ENCODE measurements around the gene CTNND2. TPM values are rescaled to one million over a fixed set of nuclear protein-coding genes. Genes with fewer than 3 reads are reported as not detected.

Gene CTNND2
- total RNA-seq, 1 donor from 2014 or later = 143 TPM

GRCh38 chr5:11152368-11152767 is 751.9 kb downstream of the CTNND2 start:
- Mint-ChIP-seq H3K36me3 (ENCODE audit: insufficient read depth) (peaks cover 13% of the 10 kb centered on the region), H3K4me3 (ENCODE audit: low read depth) (no peak overlapping the region), H3K27ac (no peak overlapping the region), H3K27me3 (no peaks in the 10 kb centered on the region), H3K4me1 (ENCODE audit: low read depth) (no peaks in the 10 kb centered on the region), H3K9me3 (ENCODE audit: low read depth) (no peaks in the 10 kb centered on the region)
- no peak for DNase-seq (ENCODE audit: low spot score, unreplicated experiment)
- no peak for TF ChIP-seq CTCF (IDR thresholded peaks at IDR 0.05; ENCODE audit: unreplicated experiment)

- TF ChIP-seq CTCF (IDR thresholded peaks at IDR 0.05; ENCODE audit: unreplicated experiment) = no peak
- Mint-ChIP-seq H3K27me3 (no peaks in the 10 kb centered on the region), H3K36me3 (ENCODE audit: insufficient read depth) (peaks cover 12% of the 10 kb centered on the region), H3K27ac (no peak overlapping the region), H3K9me3 (ENCODE audit: low read depth) (no peaks in the 10 kb centered on the region), H3K4me1 (ENCODE audit: low read depth) (peaks cover 9% of the 10 kb centered on the region), H3K4me3 (ENCODE audit: low read depth) (no peak overlapping the region)
- no peak for DNase-seq (ENCODE audit: low spot score, unreplicated experiment)
These were observed 753.3 kb downstream of the CTNND2 start for GRCh38 chr5:11150976-11151375.

GRCh38 chr5:11148810-11149539 is 755.3 kb downstream of the CTNND2 start:
- TF ChIP-seq CTCF (IDR thresholded peaks at IDR 0.05; ENCODE audit: unreplicated experiment) = no peak
- H3K4me1 Mint-ChIP-seq (ENCODE audit: low read depth) = peaks cover 9% of the 10 kb centered on the region
- H3K4me3 Mint-ChIP-seq (ENCODE audit: low read depth) = no peak overlapping the region
- H3K9me3 Mint-ChIP-seq (ENCODE audit: low read depth) = no peaks in the 10 kb centered on the region
- H3K27ac Mint-ChIP-seq = no peak overlapping the region
- no peaks in the 10 kb centered on the region for H3K27me3 Mint-ChIP-seq
- no peak for DNase-seq (ENCODE audit: low spot score, unreplicated experiment)
- peaks cover 11% of the 10 kb centered on the region for H3K36me3 Mint-ChIP-seq (ENCODE audit: insufficient read depth)

- TF ChIP-seq CTCF (IDR thresholded peaks at IDR 0.05; ENCODE audit: unreplicated experiment) = no peak
- Mint-ChIP-seq H3K36me3 (ENCODE audit: insufficient read depth) (peaks cover 18% of the 10 kb centered on the region), H3K4me3 (ENCODE audit: low read depth) (no peak overlapping the region), H3K27me3 (no peaks in the 10 kb centered on the region), H3K9me3 (ENCODE audit: low read depth) (peaks cover 4% of the 10 kb centered on the region), H3K27ac (no peak overlapping the region), H3K4me1 (ENCODE audit: low read depth) (peaks cover 9% of the 10 kb centered on the region)
- DNase-seq (ENCODE audit: low spot score, unreplicated experiment) = no peak
These were observed 758.1 kb downstream of the CTNND2 start for GRCh38 chr5:11146171-11146570.

- H3K27me3 Mint-ChIP-seq = no peaks in the 10 kb centered on the region
- H3K9me3 Mint-ChIP-seq (ENCODE audit: low read depth) = peaks cover 4% of the 10 kb centered on the region
- H3K4me3 Mint-ChIP-seq (ENCODE audit: low read depth) = no peak overlapping the region
- no peak for TF ChIP-seq CTCF (IDR thresholded peaks at IDR 0.05; ENCODE audit: unreplicated experiment)
- peaks cover 16% of the 10 kb centered on the region for H3K36me3 Mint-ChIP-seq (ENCODE audit: insufficient read depth)
- DNase-seq (ENCODE audit: low spot score, unreplicated experiment) = no peak
- peaks cover 9% of the 10 kb centered on the region for H3K4me1 Mint-ChIP-seq (ENCODE audit: low read depth)
- no peak overlapping the region for H3K27ac Mint-ChIP-seq
These were observed 760.6 kb downstream of the CTNND2 start for GRCh38 chr5:11143456-11144267.

Measured in progenitor cell of endocrine pancreas (in vitro differentiated cells).